ENCODE results near the gene KIF4A. TPM values are rescaled to one million over a fixed set of nuclear protein-coding genes. Genes with fewer than 3 reads are reported as not detected.
A peak's percentile ranks its signal among the peaks of the same experiment; 100 is the strongest.
"Not testable (repeated sequence)": the region's sequence is repeated elsewhere in the genome, so short reads cannot be mapped to it uniquely, and the experiment has no call there.

The KIF4A gene
- total RNA-seq (2014; rRNA removed; shearing (Covaris generic)), result 53.5 and 59.6 TPM in 2 replicates

GRCh38 chrX:70289793-70290770, at the start of gene KIF4A, which contains the start of gene PDZD11:
Gene KIF4A (plus strand): TSS chrX:70290104. CDS start chrX:70290459, 355 bp downstream.
Gene PDZD11 (minus strand): TSS chrX:70289927. CDS start chrX:70289341, 586 bp downstream.
- DNase-seq (ENCODE audit: low read depth), result peak; percentile 90

DNA sequence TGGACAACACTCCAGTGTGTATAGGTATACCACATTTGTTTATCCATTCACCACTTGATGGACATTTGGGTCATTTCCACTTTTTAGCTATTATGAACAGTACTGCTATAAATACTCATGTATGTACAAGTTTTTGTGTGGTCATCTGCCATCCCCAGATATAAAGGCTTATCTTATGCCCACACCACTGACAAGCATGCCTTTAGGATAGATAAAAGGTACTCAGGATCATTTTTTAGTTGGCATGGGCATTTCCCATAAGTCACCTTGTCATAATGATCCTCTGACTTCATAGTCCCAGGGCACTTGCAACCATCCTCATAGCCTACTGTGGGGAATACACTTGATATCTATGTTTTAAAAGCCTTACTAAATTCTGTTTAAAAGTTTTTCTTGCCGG, 49.2 kb upstream of the KIF4A start:
- DNase-seq (ENCODE audit: low read depth), result no peak

- DNase-seq (ENCODE audit: low read depth), result no peak
Measured at GRCh38 chrX:70241501-70241900, 48.4 kb upstream of the KIF4A start.

GRCh38 chrX:70243601-70244000, 46.3 kb upstream of the KIF4A start:
- peak; percentile 24 for DNase-seq (ENCODE audit: low read depth)

DNA sequence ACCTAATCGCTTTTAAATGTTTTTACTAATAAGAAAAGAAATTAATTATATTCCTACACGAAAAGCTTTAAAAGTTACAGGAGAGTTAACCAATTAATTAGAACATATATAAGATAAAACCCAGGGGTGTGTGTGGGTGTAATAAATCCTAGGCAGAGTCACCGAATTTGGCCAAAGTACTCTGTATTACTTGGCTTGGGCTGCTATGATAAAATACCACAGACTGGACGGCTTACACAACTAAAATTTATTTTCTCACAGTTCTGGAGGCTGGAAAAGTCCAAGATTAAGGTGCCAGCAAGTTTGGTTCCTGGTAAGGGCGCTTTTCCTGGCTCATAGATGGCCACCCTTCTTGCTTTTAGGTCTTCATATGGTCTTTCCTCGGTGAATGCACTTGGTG, 45.0 kb upstream of the KIF4A start:
- DNase-seq (ENCODE audit: low read depth), result no peak

GRCh38 chrX:70247252-70247651, 42.7 kb upstream of the KIF4A start:
- no peak for DNase-seq (ENCODE audit: low read depth)

DNA sequence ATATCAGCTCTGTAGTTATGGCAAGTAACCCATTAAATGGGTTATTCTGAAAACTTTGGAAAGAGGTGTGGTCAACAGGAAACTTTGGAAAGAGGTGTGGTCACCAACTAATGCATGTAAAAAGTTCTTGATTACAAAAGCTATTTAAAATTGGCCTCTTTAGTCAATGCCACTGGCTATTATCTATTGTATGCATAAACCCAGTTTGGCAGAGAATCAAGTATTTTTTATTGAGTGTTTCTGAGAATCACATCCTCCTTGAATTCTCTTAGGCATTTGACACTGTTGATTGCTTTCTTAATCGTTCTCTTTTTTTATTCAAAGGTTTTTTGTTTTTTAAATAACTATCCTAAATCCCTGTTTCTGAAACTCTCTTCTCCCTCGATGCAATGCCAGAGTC, 37.4 kb upstream of the KIF4A start:
- no peak for DNase-seq (ENCODE audit: low read depth)

DNA sequence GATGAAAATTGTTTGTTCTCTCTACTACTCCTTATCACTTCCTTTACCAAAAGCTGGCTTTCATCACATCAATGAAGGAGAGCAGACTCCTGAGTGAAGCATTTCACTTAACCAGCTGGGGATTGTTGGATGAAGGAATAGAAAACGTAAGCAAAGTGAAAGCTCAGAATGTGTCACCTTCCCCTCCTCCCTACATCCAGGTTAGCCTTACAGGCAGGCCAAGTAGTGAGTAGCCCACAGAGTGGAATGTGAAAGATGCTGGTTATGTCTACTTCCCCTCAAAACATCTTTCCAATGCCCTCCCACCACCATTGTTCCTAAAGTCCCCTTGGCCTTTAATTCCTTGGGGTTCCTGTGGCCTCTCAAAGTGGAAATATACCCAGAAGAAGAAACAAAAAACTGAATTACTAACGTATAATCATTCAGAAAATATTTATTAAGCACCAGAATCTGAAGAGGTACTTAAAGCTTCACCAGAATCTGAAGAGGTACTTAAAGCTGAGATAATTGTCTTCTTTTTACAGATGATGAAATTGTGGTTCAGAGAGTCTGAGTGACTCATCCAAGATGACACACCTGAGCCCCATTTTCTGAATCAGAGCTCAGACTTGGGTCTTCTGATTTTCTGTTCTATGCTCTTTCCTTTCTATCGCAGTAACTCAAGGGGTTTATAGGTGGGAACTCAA, 36.4 kb upstream of the KIF4A start:
- peak; percentile 10 for DNase-seq (ENCODE audit: low read depth)

GRCh38 chrX:70254063-70254400, 35.9 kb upstream of the KIF4A start:
- DNase-seq (ENCODE audit: low read depth), result no peak

DNA sequence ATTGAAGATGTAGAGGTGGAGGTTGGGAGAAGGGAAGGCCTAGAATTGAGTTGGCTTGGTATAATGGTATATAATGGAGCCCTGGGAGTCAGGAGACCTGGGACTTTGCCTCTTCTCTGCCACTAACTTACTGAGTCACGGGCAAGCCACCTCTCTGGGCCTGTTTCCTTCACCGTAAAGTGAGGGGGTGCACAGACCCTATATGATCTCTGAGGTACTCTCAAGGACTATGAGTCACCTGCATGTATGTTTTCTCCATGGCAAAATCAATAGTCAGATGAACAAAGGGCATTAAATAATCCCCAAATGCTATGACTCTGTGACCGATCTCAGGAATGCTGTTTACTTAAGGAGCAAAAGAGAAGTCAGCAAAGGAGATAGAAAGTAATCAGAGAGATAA, 35.0 kb upstream of the KIF4A start:
- no peak for DNase-seq (ENCODE audit: low read depth)

- DNase-seq (ENCODE audit: low read depth), result no peak
Measured at GRCh38 chrX:70255452-70255851, 34.5 kb upstream of the KIF4A start.

- DNase-seq (ENCODE audit: low read depth), result no peak
Measured at GRCh38 chrX:70257423-70258288, 32.2 kb upstream of the KIF4A start.

DNA sequence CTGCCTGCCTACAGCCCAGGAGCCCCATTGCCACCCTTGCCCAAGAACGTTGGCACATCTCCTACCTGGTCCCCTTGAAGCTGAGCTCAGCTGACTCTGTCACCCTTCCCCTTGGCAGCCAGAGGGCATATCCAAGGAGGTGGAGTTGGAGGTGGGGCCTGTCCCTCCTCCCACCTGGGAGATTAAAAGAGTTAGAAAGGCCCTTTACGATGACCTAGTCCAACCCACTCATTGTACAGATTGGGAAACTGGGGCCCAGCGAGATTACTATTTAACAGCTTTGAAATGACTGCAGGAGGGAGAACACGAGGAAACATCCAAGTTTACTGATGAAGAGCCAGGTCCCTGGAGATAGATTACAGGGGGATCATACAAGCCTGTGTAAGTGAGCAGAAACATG, 29.8 kb upstream of the KIF4A start, which contains the start of gene P2RY4:
TSS of gene P2RY4 (minus strand) at position 101 of the 400 bp plus-strand sequence. CDS start 580 bp downstream, outside the sequence.
- DNase-seq (ENCODE audit: low read depth), result no peak

DNA sequence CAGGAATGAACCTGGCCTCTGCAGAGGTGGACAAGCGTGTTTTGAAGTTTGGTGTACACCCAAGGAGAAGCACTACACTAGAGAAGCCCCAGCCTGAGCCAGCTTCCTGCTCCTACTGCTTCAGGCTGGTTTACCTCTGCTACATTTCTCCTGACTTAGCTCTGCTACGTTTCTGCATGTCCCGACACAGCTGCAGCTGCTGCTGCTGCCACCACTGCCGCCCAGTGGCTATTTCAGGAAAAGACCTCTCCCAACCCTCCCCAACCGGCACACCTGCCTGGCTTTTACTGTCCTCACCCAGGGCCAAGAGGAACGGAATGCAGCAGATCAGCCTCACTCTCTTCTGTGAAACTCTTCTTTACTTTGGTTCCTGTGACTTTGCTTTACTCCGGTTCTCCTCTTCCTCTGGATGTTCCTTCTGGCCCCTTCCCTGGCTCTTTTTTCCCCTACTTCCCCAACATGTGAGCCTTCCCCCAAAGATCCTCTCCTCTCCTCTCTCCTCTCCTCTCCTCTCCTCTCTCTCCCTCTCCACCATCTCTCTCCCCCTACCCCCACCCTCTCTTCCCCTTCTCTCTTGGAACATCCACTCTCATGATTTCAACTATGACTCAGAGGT, 26.8 kb upstream of the KIF4A start:
- DNase-seq (ENCODE audit: low read depth), result peak; percentile 37

DNA sequence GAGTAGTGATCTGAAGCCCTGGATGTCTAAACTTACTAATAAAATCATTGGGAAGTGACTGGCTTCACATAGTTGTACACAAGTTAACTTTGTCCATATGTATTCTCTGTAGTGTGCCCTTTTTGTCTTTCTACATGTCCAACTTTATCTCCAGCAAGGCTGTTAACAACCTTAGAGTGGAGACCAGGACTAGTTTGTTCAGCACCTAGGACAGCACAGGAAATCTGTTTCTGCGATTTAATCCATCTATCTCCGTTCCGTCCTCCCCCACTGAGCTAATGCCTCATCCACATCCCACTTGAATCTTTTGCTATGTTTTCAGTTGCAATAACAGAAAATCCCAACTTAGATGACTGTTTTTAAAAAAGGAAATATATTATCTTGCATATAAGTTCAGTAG, 25.1 kb upstream of the KIF4A start:
- DNase-seq (ENCODE audit: low read depth), result no peak

- no peak for DNase-seq (ENCODE audit: low read depth)
Measured at GRCh38 chrX:70268034-70268433, 21.9 kb upstream of the KIF4A start, which contains the start of gene ARR3. Gene ARR3 (plus strand): TSS chrX:70268334. CDS start chrX:70269386, 1,052 bp downstream.

GRCh38 chrX:70274029-70274428, 15.9 kb upstream of the KIF4A start:
- not testable (repeated sequence) for DNase-seq (ENCODE audit: low read depth)

DNA sequence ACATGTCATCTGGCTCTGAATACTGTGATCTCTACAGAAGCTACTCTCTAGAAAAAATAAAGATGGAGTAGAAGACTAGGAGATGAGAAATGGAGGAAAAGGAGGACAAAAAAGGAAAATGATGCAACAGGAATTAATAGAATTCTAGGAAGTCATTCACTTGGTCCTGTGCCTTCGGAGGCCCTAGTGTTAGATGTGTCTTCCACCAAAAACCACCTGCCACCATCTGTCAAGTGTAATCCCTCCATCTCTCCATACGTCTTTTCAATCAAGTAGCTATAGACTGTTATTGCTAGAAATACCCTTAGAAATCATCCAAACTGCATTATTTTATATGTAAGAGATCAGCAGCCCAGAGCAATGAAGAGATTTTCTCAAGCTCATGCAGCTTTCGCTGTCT, 10.8 kb upstream of the KIF4A start:
- DNase-seq (ENCODE audit: low read depth), result no peak

- no peak for DNase-seq (ENCODE audit: low read depth)
Measured at GRCh38 chrX:70280573-70280972, 9.3 kb upstream of the KIF4A start.

- no peak for DNase-seq (ENCODE audit: low read depth)
Measured at GRCh38 chrX:70281951-70282350, 8.0 kb upstream of the KIF4A start, which contains the start of gene RAB41. Gene RAB41 (plus strand): TSS chrX:70282172. CDS start chrX:70282218, 46 bp downstream.
